Neural crest cell (in vitro differentiated cells): ENCODE measurements around the gene CHMP1A. TPM values are rescaled to one million over a fixed set of nuclear protein-coding genes. Genes with fewer than 3 reads are reported as not detected.

Experiments used
- DNase-seq: peaks from one replicate; pipeline ENCODE4 v3.0.0; 2021; ENCODE audit warnings: low read depth, mixed read lengths, low spot score
- H3K27ac Mint-ChIP-seq: one replicate; pipeline ENCODE4 v1.8.0; 2021; ENCODE audit warnings: mild to moderate bottlenecking, mixed read lengths; ENCODE audit not compliant: unreplicated experiment
- H3K27me3 Mint-ChIP-seq: 2 replicates; pipeline ENCODE4 v1.8.0; 2021; ENCODE audit warnings: low read depth, mild to moderate bottlenecking, mixed read lengths
- H3K36me3 Mint-ChIP-seq: 2 replicates; pipeline ENCODE4 v1.8.0; 2021; ENCODE audit warnings: low read depth, mild to moderate bottlenecking, mixed read lengths
- H3K4me1 Mint-ChIP-seq: 2 replicates; pipeline ENCODE4 v1.8.0; 2021; ENCODE audit warnings: mixed read lengths
- H3K4me3 Mint-ChIP-seq: one replicate; pipeline ENCODE4 v1.8.0; 2021; ENCODE audit warnings: mild to moderate bottlenecking, mixed read lengths
- H3K9me3 Mint-ChIP-seq: 2 replicates; pipeline ENCODE4 v1.8.0; 2021; ENCODE audit warnings: mixed read lengths
- total RNA-seq: library from RNA; stranded (reverse); gene quantifications from 2 replicates; pipeline ENCODE4 v1.2.1, GENCODE V29; 2021
- TF ChIP-seq, protein P1 (sequence below): fragments of 200-600 bp; sonication (generic); conservative IDR thresholded peaks from 2 replicates; pipeline ENCODE4 v1.5.0; 2021; ENCODE audit warnings: antibody characterized with exemption, mild to moderate bottlenecking

The CHMP1A gene
- total RNA-seq, 1 donor from 2014 or later: 93.9 TPM

DNA sequence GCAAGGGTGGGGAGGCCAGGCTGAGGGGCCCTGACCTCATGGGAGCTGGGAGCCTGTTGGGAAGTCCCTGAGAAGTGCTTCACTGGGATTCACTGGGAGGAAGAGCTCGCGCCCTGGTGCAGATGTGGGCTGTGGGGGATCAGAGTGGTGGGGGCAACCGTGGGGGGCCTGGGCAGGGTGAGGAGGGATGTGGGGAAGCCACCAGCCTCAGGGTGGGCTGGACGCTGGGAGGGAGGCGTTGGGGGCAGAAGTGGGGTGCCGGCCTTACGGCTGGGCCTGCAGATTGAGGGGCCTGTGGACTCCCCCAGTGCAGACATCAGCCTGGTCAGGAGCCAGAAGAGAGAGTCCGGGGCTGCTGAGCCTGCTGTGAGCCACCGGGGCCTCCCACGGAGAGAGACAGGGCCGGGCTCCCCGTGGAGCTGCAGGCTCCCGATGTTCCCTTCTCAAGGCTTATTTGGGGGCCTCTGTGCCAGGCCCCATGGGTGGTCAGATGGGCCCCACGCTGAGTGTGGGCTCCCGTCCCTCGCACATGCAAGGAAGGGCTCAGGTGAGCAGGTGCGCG, 36.3 kb downstream of the CHMP1A start:
- Mint-ChIP-seq H3K4me3 (no peak overlapping the region), H3K27me3 (peaks cover 9% of the 10 kb centered on the region), H3K4me1 (peaks cover 28% of the 10 kb centered on the region), H3K36me3 (no peaks in the 10 kb centered on the region), H3K9me3 (no peaks in the 10 kb centered on the region), H3K27ac (no peak overlapping the region)
- DNase-seq: no peak
- TF ChIP-seq, protein P1, sequence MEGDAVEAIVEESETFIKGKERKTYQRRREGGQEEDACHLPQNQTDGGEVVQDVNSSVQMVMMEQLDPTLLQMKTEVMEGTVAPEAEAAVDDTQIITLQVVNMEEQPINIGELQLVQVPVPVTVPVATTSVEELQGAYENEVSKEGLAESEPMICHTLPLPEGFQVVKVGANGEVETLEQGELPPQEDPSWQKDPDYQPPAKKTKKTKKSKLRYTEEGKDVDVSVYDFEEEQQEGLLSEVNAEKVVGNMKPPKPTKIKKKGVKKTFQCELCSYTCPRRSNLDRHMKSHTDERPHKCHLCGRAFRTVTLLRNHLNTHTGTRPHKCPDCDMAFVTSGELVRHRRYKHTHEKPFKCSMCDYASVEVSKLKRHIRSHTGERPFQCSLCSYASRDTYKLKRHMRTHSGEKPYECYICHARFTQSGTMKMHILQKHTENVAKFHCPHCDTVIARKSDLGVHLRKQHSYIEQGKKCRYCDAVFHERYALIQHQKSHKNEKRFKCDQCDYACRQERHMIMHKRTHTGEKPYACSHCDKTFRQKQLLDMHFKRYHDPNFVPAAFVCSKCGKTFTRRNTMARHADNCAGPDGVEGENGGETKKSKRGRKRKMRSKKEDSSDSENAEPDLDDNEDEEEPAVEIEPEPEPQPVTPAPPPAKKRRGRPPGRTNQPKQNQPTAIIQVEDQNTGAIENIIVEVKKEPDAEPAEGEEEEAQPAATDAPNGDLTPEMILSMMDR: no peak

DNA sequence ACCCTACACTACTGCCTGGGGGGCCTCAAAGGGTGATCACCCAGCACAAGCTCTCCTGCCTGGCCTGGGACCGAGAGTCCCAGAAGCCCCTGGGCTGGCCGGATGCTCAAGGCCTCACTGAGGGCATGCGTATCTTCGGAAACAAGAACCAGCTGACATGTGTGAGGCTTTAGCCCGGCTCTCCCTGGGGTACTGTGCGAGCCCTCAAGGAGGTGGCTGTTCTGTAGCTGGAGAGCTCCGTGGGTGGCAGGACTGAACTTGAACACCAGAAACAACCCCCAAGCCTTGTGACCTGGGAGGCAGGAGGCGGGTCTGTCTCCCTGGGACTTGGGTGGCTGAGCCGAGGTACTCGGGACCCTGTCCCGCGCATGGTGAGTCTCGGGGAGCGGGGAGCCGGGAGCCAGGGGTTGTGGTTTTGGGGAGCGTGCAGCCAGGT, 37.1 kb downstream of the CHMP1A start:
- H3K4me1 Mint-ChIP-seq: peaks cover 28% of the 10 kb centered on the region
- H3K9me3 Mint-ChIP-seq: no peaks in the 10 kb centered on the region
- H3K4me3 Mint-ChIP-seq: no peak overlapping the region
- DNase-seq: no peak
- TF ChIP-seq, protein P1: no peak
- peak overlapping the region; percentile 12 for H3K27ac Mint-ChIP-seq
- H3K27me3 Mint-ChIP-seq: peaks cover 9% of the 10 kb centered on the region
- H3K36me3 Mint-ChIP-seq: no peaks in the 10 kb centered on the region

DNA sequence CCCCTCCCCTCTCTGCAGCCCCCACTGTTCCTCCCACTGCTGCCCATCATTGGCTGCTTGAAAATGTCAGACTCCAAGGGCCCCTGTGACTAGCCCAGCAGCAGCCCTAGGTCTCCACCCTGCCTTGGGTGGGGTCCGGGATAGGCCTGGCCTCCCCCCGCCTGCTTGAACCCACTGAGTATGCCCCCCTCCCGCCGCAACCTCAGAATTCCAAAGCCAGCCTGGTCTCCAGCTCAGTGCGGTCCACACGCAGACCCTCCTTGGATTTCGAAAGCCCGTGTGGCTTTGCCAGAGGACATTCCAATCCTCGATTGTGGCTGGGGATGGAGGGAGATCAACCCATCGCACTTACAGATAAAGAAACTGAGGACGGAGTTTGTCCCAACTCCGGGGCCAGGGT, 37.7 kb downstream of the CHMP1A start:
- H3K27ac Mint-ChIP-seq: no peak overlapping the region
- peaks cover 9% of the 10 kb centered on the region for H3K27me3 Mint-ChIP-seq
- no peaks in the 10 kb centered on the region for H3K36me3 Mint-ChIP-seq
- H3K4me3 Mint-ChIP-seq: no peak overlapping the region
- no peak for DNase-seq
- no peaks in the 10 kb centered on the region for H3K9me3 Mint-ChIP-seq
- H3K4me1 Mint-ChIP-seq: peaks cover 24% of the 10 kb centered on the region
- TF ChIP-seq, protein P1: no peak

DNA sequence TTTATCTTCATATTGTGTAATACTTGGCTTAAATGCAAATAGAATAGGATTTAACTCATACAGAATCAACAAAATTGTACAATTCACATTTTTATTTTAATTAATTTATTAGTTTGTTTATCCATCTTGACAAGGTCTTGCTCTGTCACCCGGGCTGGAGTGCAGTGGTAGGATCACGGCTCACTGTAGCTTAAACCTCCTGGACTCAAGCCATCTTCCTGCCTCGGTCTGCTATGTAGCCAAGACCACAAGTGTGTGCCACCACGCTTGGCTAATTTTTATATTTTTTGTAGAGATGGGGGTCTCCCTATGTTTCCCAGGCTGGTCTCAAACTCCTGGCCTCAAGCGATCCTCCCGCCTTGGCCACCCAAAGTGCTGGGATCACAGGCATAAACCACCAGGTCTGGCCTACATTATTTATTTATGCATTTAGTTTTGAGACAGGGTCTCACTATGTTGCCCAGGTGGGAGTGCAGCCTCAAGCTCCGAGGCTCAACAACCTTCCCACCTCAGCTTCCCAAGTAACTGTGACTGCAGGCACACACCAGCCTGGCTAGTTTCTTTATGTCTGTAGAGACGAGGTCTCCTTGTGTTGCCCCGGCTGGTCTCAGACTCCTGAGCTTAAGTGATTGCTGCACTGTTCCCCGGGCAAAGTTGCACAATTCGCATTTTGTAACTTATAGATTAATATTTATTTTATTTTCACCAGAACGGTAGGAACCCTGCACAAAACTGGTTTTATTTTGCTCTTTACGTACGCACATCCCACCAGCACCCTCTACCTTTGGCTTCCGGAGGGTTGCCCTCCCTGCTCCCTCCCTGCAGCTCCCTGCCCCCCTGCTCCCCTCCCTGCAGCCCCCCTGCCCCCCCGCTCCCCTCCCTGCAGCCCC, 39.2 kb downstream of the CHMP1A start:
- H3K4me1 Mint-ChIP-seq: peaks cover 12% of the 10 kb centered on the region
- no peaks in the 10 kb centered on the region for H3K9me3 Mint-ChIP-seq
- no peak for DNase-seq
- H3K4me3 Mint-ChIP-seq: no peak overlapping the region
- H3K27me3 Mint-ChIP-seq: peaks cover under 1% of the 10 kb centered on the region
- no peak overlapping the region for H3K27ac Mint-ChIP-seq
- no peaks in the 10 kb centered on the region for H3K36me3 Mint-ChIP-seq
- TF ChIP-seq, protein P1: no peak

DNA sequence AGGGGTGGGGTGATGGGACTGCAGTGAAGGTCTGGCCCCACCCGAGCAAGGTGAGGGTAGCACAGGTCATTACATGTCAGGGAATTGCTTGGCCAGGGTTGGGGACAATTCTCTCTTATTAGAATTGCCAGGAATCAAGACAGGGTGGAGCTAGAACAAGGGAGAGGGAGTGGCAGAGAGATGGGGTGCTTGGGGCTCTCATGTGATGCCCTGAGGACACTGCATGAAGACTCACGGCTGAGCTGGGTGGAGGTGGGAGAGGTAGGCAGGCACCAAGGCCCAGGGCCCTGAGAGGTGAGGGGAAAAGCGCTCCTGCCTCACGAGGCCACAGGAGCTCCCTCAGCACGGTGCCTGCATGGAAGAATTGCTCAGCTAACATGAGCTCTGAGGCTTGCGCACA, 40.5 kb downstream of the CHMP1A start:
- no peak overlapping the region for H3K4me3 Mint-ChIP-seq
- TF ChIP-seq, protein P1: no peak
- no peaks in the 10 kb centered on the region for H3K27me3 Mint-ChIP-seq
- no peaks in the 10 kb centered on the region for H3K36me3 Mint-ChIP-seq
- no peaks in the 10 kb centered on the region for H3K9me3 Mint-ChIP-seq
- peaks cover 14% of the 10 kb centered on the region for H3K4me1 Mint-ChIP-seq
- no peak overlapping the region for H3K27ac Mint-ChIP-seq
- no peak for DNase-seq
